PFSK-1 (cell line): Measurements from ENCODE around the gene ACTR3.

Source experiments
- FOXP2 ChIP-seq: optimal IDR thresholded peaks from 2 replicates; pipeline ENCODE3; 2011; ENCODE audit warnings: borderline replicate concordance, control low read depth, inconsistent platforms; ENCODE audit not compliant: insufficient read depth; ENCODE audit errors: extremely low read length, extremely low read depth
- POLR2AphosphoS5 ChIP-seq: IDR thresholded peaks from 2 replicates; pipeline ENCODE4 v1.6.1; 2012; ENCODE audit warnings: low read depth, mild to moderate bottlenecking, control low read depth, low read length, moderate library complexity
- SIN3A ChIP-seq: IDR thresholded peaks from 2 replicates; pipeline ENCODE4 v1.6.1; 2012; ENCODE audit warnings: mild to moderate bottlenecking, low read length, moderate library complexity, borderline replicate concordance; ENCODE audit not compliant: insufficient read depth
- TAF1 ChIP-seq: IDR thresholded peaks from 2 replicates; pipeline ENCODE4 v1.6.1; 2012; ENCODE audit warnings: low read length, control low read depth, borderline replicate concordance; ENCODE audit not compliant: insufficient read depth
- TF ChIP-seq, protein P1 (sequence below), 2 experiments: IDR thresholded peaks; 2 replicates each; pipeline versions ENCODE4 v1.6.1 to v1.8.0; 2011 to 2012; ENCODE audit warnings: low read depth in 2 of 2, low read length in 2 of 2, control low read depth in 1 of 2, inconsistent platforms in 1 of 2, mild to moderate bottlenecking in 1 of 2, moderate library complexity in 1 of 2; ENCODE audit not compliant: insufficient read depth in 1 of 2

ACTR3 gene

DNA sequence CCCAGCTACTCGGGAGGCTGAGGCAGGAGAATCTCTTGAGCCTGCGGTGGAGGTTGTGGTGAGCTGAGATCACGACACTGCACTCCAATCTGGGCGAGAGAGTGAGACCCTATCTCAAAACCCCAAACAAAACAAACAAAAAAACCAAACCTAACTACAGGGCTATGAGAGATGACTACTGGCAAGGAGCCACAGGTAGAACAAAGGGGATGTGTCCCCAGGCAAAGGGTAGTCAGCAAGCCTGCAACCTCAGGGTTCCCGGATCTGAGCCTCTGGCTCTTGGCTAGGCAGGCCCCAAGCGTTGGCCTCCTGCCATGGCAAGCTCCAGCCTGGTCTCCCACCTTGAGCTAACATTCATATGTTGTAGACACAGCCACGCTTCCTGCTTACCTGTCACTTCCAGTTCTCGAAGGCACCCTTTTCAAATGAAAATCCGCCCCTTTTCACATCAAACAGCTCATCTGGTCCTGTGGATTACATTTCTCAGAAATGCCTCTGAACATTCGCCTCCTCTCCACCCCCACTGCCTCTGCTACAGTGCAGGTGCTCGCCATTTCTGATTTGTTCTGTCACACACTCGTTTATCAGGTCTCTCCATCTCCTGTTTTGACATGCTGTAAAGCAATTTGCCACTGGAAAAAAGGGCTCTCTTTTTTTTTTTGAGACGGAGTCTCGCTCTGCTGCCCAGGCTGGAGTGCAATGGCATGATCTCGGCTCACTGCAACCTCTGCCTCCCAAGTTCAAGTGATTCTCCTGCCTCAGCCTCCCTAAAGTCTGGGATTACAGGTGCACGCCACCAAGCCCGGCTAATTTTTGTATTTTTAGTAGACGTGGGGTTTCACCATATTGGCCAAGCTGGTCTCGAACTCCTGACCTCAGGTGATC, 13.1 kb upstream of the ACTR3 start:
- TF ChIP-seq SIN3A (no peak), TAF1 (no peak), POLR2AphosphoS5 (no peak), FOXP2 (no peak)
- TF ChIP-seq, protein P1, sequence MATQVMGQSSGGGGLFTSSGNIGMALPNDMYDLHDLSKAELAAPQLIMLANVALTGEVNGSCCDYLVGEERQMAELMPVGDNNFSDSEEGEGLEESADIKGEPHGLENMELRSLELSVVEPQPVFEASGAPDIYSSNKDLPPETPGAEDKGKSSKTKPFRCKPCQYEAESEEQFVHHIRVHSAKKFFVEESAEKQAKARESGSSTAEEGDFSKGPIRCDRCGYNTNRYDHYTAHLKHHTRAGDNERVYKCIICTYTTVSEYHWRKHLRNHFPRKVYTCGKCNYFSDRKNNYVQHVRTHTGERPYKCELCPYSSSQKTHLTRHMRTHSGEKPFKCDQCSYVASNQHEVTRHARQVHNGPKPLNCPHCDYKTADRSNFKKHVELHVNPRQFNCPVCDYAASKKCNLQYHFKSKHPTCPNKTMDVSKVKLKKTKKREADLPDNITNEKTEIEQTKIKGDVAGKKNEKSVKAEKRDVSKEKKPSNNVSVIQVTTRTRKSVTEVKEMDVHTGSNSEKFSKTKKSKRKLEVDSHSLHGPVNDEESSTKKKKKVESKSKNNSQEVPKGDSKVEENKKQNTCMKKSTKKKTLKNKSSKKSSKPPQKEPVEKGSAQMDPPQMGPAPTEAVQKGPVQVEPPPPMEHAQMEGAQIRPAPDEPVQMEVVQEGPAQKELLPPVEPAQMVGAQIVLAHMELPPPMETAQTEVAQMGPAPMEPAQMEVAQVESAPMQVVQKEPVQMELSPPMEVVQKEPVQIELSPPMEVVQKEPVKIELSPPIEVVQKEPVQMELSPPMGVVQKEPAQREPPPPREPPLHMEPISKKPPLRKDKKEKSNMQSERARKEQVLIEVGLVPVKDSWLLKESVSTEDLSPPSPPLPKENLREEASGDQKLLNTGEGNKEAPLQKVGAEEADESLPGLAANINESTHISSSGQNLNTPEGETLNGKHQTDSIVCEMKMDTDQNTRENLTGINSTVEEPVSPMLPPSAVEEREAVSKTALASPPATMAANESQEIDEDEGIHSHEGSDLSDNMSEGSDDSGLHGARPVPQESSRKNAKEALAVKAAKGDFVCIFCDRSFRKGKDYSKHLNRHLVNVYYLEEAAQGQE (IDR thresholded peaks at IDR 0.05; ENCODE audit: insufficient read depth in 1 of 2, low read depth in 2 of 2, low read length in 2 of 2), result no peak

DNA sequence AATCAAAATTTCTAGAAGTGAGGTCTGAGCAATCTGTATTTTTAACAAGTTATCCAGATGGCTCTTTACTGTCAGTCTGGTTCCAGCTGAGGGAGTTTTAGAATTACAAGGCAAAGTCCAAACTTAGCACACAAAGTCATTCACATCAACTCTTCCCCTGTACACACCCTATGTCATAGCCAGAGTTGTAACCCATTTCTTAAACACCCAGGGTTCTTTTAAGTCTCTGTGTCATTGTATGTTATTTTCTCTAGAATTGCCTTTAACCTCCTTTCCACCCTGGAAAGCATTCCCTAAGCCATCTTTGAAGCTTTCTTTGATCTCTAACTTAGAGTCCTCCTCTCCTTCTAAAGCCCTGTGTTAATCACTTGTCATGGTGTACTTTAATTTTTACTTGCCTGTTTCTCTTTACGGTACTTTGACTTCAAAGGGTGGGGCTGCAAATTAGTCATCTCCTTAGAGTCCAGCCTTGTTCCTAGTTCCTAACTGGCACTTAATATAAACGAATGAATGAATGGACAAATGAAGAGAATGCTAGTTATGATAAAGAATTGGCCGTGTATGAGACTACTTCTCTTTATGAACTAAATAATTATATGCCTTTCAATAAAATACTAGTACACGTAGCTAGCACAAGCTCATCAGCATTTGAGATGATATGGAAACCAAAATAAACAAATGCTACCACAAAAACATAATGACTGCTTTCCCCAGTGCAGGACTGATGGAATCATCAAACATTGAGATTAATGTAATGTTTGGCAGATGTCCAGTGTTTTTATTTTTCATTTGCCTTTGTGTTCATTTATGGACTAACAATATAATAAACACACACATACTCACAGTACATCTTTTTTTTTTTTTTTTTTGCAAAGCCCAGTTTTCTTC, 11.9 kb upstream of the ACTR3 start:
- TF ChIP-seq FOXP2 (no peak), POLR2AphosphoS5 (no peak), TAF1 (no peak), SIN3A (no peak)
- TF ChIP-seq, protein P1 (IDR thresholded peaks at IDR 0.05; ENCODE audit: insufficient read depth in 1 of 2, low read depth in 2 of 2, low read length in 2 of 2), result no peak

DNA sequence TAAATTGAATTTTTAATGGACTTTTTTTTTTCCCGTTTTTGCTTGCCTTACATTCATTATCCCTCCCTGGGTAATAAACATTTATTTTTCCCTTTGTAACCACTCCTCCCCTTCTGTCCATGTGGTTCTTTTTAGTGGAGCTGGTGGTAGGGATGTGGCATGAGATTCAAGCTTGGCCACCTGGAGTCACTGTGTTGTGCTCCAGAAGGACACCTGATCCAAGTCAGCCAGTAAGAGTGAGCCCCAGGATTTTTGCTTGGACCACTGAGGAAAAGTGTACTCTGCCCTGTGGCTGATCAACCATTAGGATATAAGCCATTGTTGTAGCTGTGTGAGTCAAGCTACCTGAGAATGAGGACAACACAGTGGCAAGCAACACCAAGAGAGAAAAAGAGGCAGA, 11.1 kb upstream of the ACTR3 start:
- no peak for TF ChIP-seq FOXP2
- TF ChIP-seq, protein P1 (IDR thresholded peaks at IDR 0.05; ENCODE audit: insufficient read depth in 1 of 2, low read depth in 2 of 2, low read length in 2 of 2), result no peak
- no peak for TF ChIP-seq TAF1
- TF ChIP-seq POLR2AphosphoS5, result no peak
- no peak for TF ChIP-seq SIN3A

DNA sequence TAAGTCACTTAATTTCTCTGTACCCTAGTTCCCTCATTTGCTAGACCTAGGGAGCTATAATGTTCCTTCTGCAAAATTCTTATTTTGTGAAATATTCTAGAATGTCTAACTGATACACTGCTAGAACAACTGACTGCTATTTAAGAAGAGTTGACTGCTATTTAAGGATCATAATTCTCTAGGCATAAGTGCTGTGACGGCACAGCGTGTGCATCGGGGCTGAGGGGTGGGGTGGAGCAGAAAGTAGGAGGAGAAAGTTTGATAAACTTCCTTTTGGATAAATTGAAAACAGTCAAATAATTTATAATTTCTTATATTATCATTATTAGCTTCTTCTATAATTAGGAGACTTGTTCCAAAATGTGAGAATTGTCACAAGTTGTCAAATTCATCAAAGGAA, 10.4 kb upstream of the ACTR3 start:
- TF ChIP-seq TAF1, result no peak
- no peak for TF ChIP-seq SIN3A
- TF ChIP-seq POLR2AphosphoS5, result no peak
- TF ChIP-seq FOXP2, result no peak

DNA sequence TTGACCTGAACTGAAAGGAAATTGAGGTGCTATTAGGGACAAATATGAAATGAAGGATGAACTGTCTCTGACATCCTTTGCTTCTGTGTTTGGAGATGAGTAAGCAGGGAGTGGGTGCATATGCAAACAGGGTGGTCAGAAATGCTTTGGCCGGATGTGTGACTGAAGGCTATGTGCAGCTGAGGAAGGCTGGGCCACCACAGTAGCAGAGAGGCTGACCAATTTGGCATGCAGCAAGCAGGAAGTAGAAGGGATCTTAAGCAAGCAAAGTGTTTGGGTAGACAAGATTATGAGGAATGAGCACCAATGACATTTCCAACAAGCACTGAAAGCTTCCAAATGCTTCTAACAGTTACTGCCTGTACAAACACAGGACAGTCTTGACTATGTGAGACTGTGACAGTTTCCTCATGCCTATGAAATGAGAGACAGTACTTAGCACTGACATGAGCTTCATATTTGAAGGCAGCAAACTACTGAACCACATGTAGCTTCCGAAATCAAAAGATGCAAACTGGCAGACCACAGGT, 3.3 kb upstream of the ACTR3 start:
- TF ChIP-seq FOXP2, result peak; percentile 33
- no peak for TF ChIP-seq SIN3A
